K562 (cell line): Measurements from ENCODE around the gene GEMIN5. TPM values are rescaled to one million over a fixed set of nuclear protein-coding genes. Genes with fewer than 3 reads are reported as not detected.

Experiments
- ATAC-seq: fragments of 200-7000 bp; cut with Tn5 transposase; 3 replicates; pipeline ENCODE4 v1.9.1; 2020; ENCODE audit warnings: moderate library complexity
- BruUV-seq: library from RNA; stranded (reverse); fragments of 400-500 nt; replicated peaks from 2 replicates; lab custom pipeline; 2021; lab: Mats Ljungman, UMichigan
- CTCF ChIA-PET: fragments of 300-600 bp; formaldehyde crosslinking; extraction: SDS; loops from one replicate; lab custom pipeline; 2021; ENCODE audit warnings: low intra/inter-chr PET ratio; lab: Yijun Ruan, JAX
- POLR2A ChIA-PET: fragments of 300-600, 350-650 bp; sonication (Branson Sonifier 250); formaldehyde crosslinking; extraction: SDS; loops from one replicate; lab custom pipeline; 2021; ENCODE audit warnings: antibody characterized with exemption, inconsistent platforms; lab: Yijun Ruan, JAX
- DNase-seq, 4 experiments: peaks; one replicate each; pipeline versions ENCODE4 v3.0.0 to v3.0.0-alpha.2; 2011 to 2018; ENCODE audit warnings: low spot score in 3 of 4, mixed read lengths in 3 of 4; ENCODE audit errors: extremely low read depth in 1 of 4
- FAIRE-seq: peaks from 2 replicates; lab custom pipeline; 2011; peaks lifted over from hg19 to GRCh38; lab: Jason Lieb, UNC
- H2AFZ ChIP-seq: 2 replicates; pipeline ENCODE4 v1.6.0; 2011; ENCODE audit warnings: low read depth, low read length, control low read depth, inconsistent platforms
- H3K27ac ChIP-seq: fragments of 200-600 bp; 3 replicates; pipeline ENCODE4 v1.8.0; 2011; ENCODE audit warnings: low read depth, mild to moderate bottlenecking, control low read depth, inconsistent platforms, low read length, moderate library complexity, mixed read lengths; ENCODE audit errors: extremely low read depth
- H3K27me3 ChIP-seq, 2 experiments: fragments of 300-600 bp in 1 of 2; 2 replicates in 1 of 2; 3 replicates in 1 of 2; pipeline versions ENCODE4 v1.6.0 to v1.8.0; 2011; ENCODE audit warnings: inconsistent platforms in 2 of 2, low read length in 2 of 2, mild to moderate bottlenecking in 1 of 2, mixed read lengths in 1 of 2, moderate library complexity in 1 of 2; ENCODE audit not compliant: control insufficient read depth in 2 of 2, insufficient read depth in 2 of 2
- H3K36me3 ChIP-seq: fragments of 300-600 bp; 3 replicates; pipeline ENCODE4 v1.8.0; 2011; ENCODE audit warnings: mild to moderate bottlenecking, low read length, inconsistent platforms; ENCODE audit not compliant: control insufficient read depth, insufficient read depth
- H3K4me1 ChIP-seq, 2 experiments: fragments of 200-600 bp in 1 of 2; replicated peaks in 1 of 2; 2 replicates in 1 of 2; 3 replicates in 1 of 2; pipeline versions ENCODE4 v1.5.1 to v1.8.0; 2011; ENCODE audit warnings: inconsistent platforms in 2 of 2, low read length in 2 of 2, mild to moderate bottlenecking in 1 of 2, mixed read lengths in 1 of 2, moderate library complexity in 1 of 2; ENCODE audit not compliant: control insufficient read depth in 2 of 2, insufficient read depth in 2 of 2
- H3K4me2 ChIP-seq: 2 replicates; pipeline ENCODE4 v1.6.1; 2011; ENCODE audit warnings: low read length, control low read depth, inconsistent platforms, mixed read lengths; ENCODE audit not compliant: insufficient read depth
- H3K4me3 ChIP-seq: fragments of 200-600 bp; sonication (generic), shearing (Covaris generic); 2 replicates; pipeline ENCODE4 v1.5.1; 2016; ENCODE audit warnings: control low read depth, inconsistent platforms
- H3K79me2 ChIP-seq: fragments of 200-600 bp; 3 replicates; pipeline ENCODE4 v1.8.0; 2011; ENCODE audit warnings: low read length, inconsistent platforms; ENCODE audit not compliant: control insufficient read depth, insufficient read depth
- H3K9ac ChIP-seq, 2 experiments: 2 replicates each; pipeline versions ENCODE4 v1.6.0 to v1.6.1; 2011; ENCODE audit warnings: low read depth in 2 of 2, low read length in 2 of 2, control low read depth in 1 of 2, inconsistent platforms in 1 of 2, mild to moderate bottlenecking in 1 of 2, mixed read lengths in 1 of 2; ENCODE audit not compliant: insufficient read depth in 1 of 2
- H3K9me1 ChIP-seq: one replicate; pipeline ENCODE4 v1.6.0; 2011; ENCODE audit warnings: inconsistent platforms, mild to moderate bottlenecking, low read length, moderate library complexity; ENCODE audit not compliant: control insufficient read depth, insufficient read depth
- H3K9me3 ChIP-seq: replicated peaks from 2 replicates; pipeline ENCODE4 v1.5.1; 2011; ENCODE audit warnings: low read depth, low read length, inconsistent platforms; ENCODE audit not compliant: control insufficient read depth, insufficient read depth
- H4K20me1 ChIP-seq: replicated peaks from 2 replicates; pipeline ENCODE4 v1.6.1; 2011; ENCODE audit warnings: low read length, inconsistent platforms, mixed read lengths; ENCODE audit not compliant: control insufficient read depth, insufficient read depth
- ESRRA ChIP-seq: fragments of 450-650 bp; IDR thresholded peaks from 2 replicates; pipeline ENCODE4 v1.6.1; 2014; ENCODE audit warnings: low read depth, mild to moderate bottlenecking, moderate library complexity, borderline replicate concordance
- GMEB1 ChIP-seq: fragments of 250-450 bp; sonication (Bioruptor Pico); IDR thresholded peaks from 2 replicates; pipeline ENCODE4 v1.4.0; 2020; ENCODE audit warnings: mild to moderate bottlenecking
- HDAC6 ChIP-seq: IDR thresholded peaks from 2 replicates; pipeline ENCODE4 v1.6.1; 2012; ENCODE audit warnings: low read depth, mild to moderate bottlenecking, control low read depth, inconsistent platforms, low read length, moderate library complexity
- KAT7 ChIP-seq: sonication (generic); formaldehyde crosslinking; IDR thresholded peaks from 2 replicates; pipeline ENCODE4 v1.8.0; 2022; ENCODE audit warnings: missing genetic modification reagents, mild to moderate bottlenecking, borderline replicate concordance
- PHTF2 ChIP-seq: fragments of 250-450 bp; sonication (Bioruptor Pico); IDR thresholded peaks from 2 replicates; pipeline ENCODE4 v1.5.0; 2021; ENCODE audit warnings: mild to moderate bottlenecking
- RCOR1 ChIP-seq, 2 experiments: IDR thresholded peaks; 2 replicates each; pipeline ENCODE4 v1.6.1; 2012; ENCODE audit warnings: low read depth in 2 of 2, low read length in 2 of 2, borderline replicate concordance in 1 of 2, improper control_type of control experiment in 1 of 2
- RERE ChIP-seq: sonication (generic); formaldehyde crosslinking; IDR thresholded peaks from 2 replicates; pipeline ENCODE4 v1.8.0; 2023; ENCODE audit warnings: missing genetic modification reagents, mild to moderate bottlenecking, borderline replicate concordance
- SMAD3 ChIP-seq: fragments of 450-650 bp; formaldehyde crosslinking; conservative IDR thresholded peaks from 2 replicates; pipeline ENCODE4 v1.4.0; 2020; ENCODE audit warnings: mild to moderate bottlenecking
- TBP ChIP-seq: optimal IDR thresholded peaks from 2 replicates; pipeline ENCODE3; 2011; ENCODE audit warnings: low read depth, low read length, improper control_type of control experiment
- THAP12 ChIP-seq: fragments of 250-450 bp; sonication (Bioruptor Pico); IDR thresholded peaks from 2 replicates; pipeline ENCODE4 v1.9.0; 2021; ENCODE audit warnings: mild to moderate bottlenecking, inconsistent platforms
- ZNF695 ChIP-seq: fragments of 450-650 bp; formaldehyde crosslinking; IDR thresholded peaks from 2 replicates; pipeline ENCODE4 v1.4.0; 2020; ENCODE audit warnings: mild to moderate bottlenecking, moderate library complexity
- WGBS: fragments of 100-300 bp; shearing (Covaris generic); methylation state at CpG from one replicate; pipeline ENCODE4 v1.1.6; 2016; ENCODE audit warnings: low coverage, mixed read lengths; ENCODE audit not compliant: insufficient coverage; ENCODE audit errors: missing lambda C conversion rate; 5-methylcytosine and 5-hydroxymethylcytosine counted together
- in situ Hi-C: fragments of 300-500 bp; cut with MboI; formaldehyde crosslinking; loops from 4 replicates; pipeline ENCODE4 v1.15.0; 2018; ENCODE audit warnings: inconsistent platforms, mixed read lengths
- intact Hi-C: fragments of 100-400 bp; cut with micrococcal nuclease; formaldehyde crosslinking; loops from 2 replicates; pipeline ENCODE4 v1.14.2; 2022
- polyA plus RNA-seq, 8 experiments: library from polyadenylated mRNA; depleted of rRNA in 4 of 8; stranded (reverse) in 5 of 8; unstranded in 3 of 8; fragments of >200 nt; fragmentation: Nextera tagmentation in 2 of 8; fragmentation: Illumina TruSeq in 1 of 8; extraction: Ambion mirVana in 2 of 8; extraction: Trizol in 1 of 8; gene quantifications; 2 replicates each; pipeline versions ENCODE4 v1.2.1 to v1.2.3, GENCODE V29; 2011 to 2014; ENCODE audit warnings: inconsistent platforms in 1 of 8, missing spikeins in 1 of 8
- total RNA-seq, 7 experiments: library from RNA; depleted of rRNA in 6 of 7; stranded (reverse); fragments of >200 nt in 6 of 7; fragmentation: Illumina TruSeq in 2 of 7; extraction: Trizol in 2 of 7; gene quantifications; 2 replicates each; pipeline versions ENCODE4 v1.2.1 to v1.2.3, GENCODE V29; 2011 to 2021; ENCODE audit warnings: low replicate concordance in 1 of 7

Gene GEMIN5
- total and polyA plus RNA-seq, 9 of the 15 experiments (the other 6 are each of a cell fraction or from before 2014, with no cell fraction given), result 10.3 to 48.2 (median 34.7) TPM

GRCh38 chr5:154858297-154858971 lies 79.6 kb downstream of the GEMIN5 start, which contains the start of gene CNOT8:
CNOT8 (plus strand) TSS chr5:154858627; CDS start chr5:154863279, 4,652 bp downstream.
- POLR2A ChIA-PET, result interaction anchor here (0.6 to 2.9 kb wide), 8 partner anchors 13 to 528 kb away, joined by 3 to 20 read pairs (median 4); no protein-coding TSS in a partner anchor
- peak within 1 kb of the TSS; percentile 87 to 97 for H3K9ac ChIP-seq
- peak within 1 kb of the TSS; percentile 96 for H3K4me2 ChIP-seq
- no peaks in the 10 kb centered on the region; the same call in 1 of the 2 replicates for H4K20me1 ChIP-seq
- peak within 1 kb of the TSS; percentile 88 for H3K4me3 ChIP-seq
- peaks cover 15% of the 10 kb centered on the region for H3K36me3 ChIP-seq
- FAIRE-seq, result peak; percentile 93
- H3K79me2 ChIP-seq, result peaks cover 51% of the 10 kb centered on the region
- in situ Hi-C loops (no loop called here), intact Hi-C loops (loop anchor here (1.0 to 2.0 kb wide), 3 partner anchors 23 to 104 kb away; partner anchors contain the start of gene LARP1)
- ATAC-seq, result peak; percentile 86
- H3K9me1 ChIP-seq, result no peaks in the 10 kb centered on the region
- CTCF ChIA-PET, result no interaction called here
- 1% methylated on average over 41 of the region's 65 CpGs for WGBS
- DNase-seq, result peak; percentile 88 to 99 (median 92)
- H3K9me3 ChIP-seq, result no peaks in the 10 kb centered on the region
- peak within 1 kb of the TSS; percentile 95 for H2AFZ ChIP-seq
- no TSS peak for BruUV-seq
- no peaks in the 10 kb centered on the region for H3K27me3 ChIP-seq
- H3K4me1 ChIP-seq, result peaks cover 17 to 31% of the 10 kb centered on the region in 2 experiments; a peak in 4 of 5 replicates
- H3K27ac ChIP-seq, result peak within 1 kb of the TSS; percentile 95
- TF ChIP-seq TBP (peak; percentile 90), KAT7 (CRISPR knock-in tag) (peak; percentile 67; the same call in 1 of the 2 replicates), PHTF2 (CRISPR knock-in tag) (no peak), SMAD3 (CRISPR knock-in tag) (0 out of 2 replicates have a peak, but pooled peaks have one; percentile 13), GMEB1 (CRISPR knock-in tag) (peak; percentile 95), RERE (CRISPR knock-in tag) (no peak), ZNF695 (0 out of 2 replicates have a peak, but pooled peaks have one; percentile 51), ESRRA (peak; percentile 17; the same call in 1 of the 2 replicates), HDAC6 (no peak), RCOR1 (IDR thresholded peaks at IDR 0.05; ENCODE audit: borderline replicate concordance in 1 of 2, low read depth in 2 of 2, low read length in 2 of 2) (peak in 1 of 2 experiments; percentile 71; a peak in 2 of 4 replicates), THAP12 (CRISPR knock-in tag) (peak; percentile 98)
